A549 (cell line): ENCODE measurements around the gene GMCL2. TPM values are rescaled to one million over a fixed set of nuclear protein-coding genes. Genes with fewer than 3 reads are reported as not detected.

Source experiments
- ATAC-seq, 2 experiments: fragments of 200-7000 bp in 1 of 2; fragments of >200 bp in 1 of 2; cut with Nextera tagmentation in 1 of 2; cut with Tn5 transposase in 1 of 2; 3 replicates each; pipeline versions ENCODE4 v1.8.0 to v1.9.1; 2018 to 2020; ENCODE audit warnings: mild to moderate bottlenecking in 1 of 2, moderate library complexity in 1 of 2
- CTCF ChIA-PET: fragments of 300-600 bp; sonication (Branson Sonifier 250); formaldehyde crosslinking; extraction: SDS; loops from one replicate; lab custom pipeline; 2021; ENCODE audit warnings: antibody characterized with exemption, inconsistent platforms; lab: Yijun Ruan, JAX
- POLR2A ChIA-PET: fragments of 350-600 bp; formaldehyde crosslinking; extraction: SDS; loops from one replicate; lab custom pipeline; 2021; ENCODE audit warnings: antibody characterized with exemption, inconsistent platforms; lab: Yijun Ruan, JAX
- DNase-seq, 2 experiments: peaks; one replicate each; pipeline versions ENCODE4 v3.0.0 to v3.0.0-alpha.2; 2011 to 2016; ENCODE audit warnings: low read depth in 1 of 2, low spot score in 1 of 2
- FAIRE-seq: peaks from 2 replicates; lab custom pipeline; 2011; peaks lifted over from hg19 to GRCh38; lab: Jason Lieb, UNC
- H3K27ac ChIP-seq, 2 experiments: fragments of >200 bp; sonication (Bioruptor Twin); formaldehyde crosslinking; 3 replicates each; pipeline ENCODE4 v1.5.1; 2016 to 2017
- H3K4me1 ChIP-seq: fragments of >200 bp; sonication (Bioruptor Twin); formaldehyde crosslinking; 3 replicates; pipeline ENCODE4 v1.6.1; 2016
- H3K4me2 ChIP-seq: fragments of >200 bp; sonication (Bioruptor Twin); formaldehyde crosslinking; 3 replicates; pipeline ENCODE4 v1.6.1; 2016
- H3K4me3 ChIP-seq: fragments of >200 bp; sonication (Bioruptor Twin); formaldehyde crosslinking; 3 replicates; pipeline ENCODE4 v1.5.1; 2016
- H3K9me3 ChIP-seq: fragments of >200 bp; sonication (Bioruptor Twin); formaldehyde crosslinking; 3 replicates; pipeline ENCODE4 v1.6.1; 2016
- CBX8 ChIP-seq: fragments of 200-600 bp; sonication (generic); IDR thresholded peaks from 2 replicates; pipeline ENCODE4 v1.6.1; 2016
- CHD4 ChIP-seq: fragments of 200-600 bp; sonication (generic); IDR thresholded peaks from 2 replicates; pipeline ENCODE4 v1.6.1; 2016; ENCODE audit warnings: antibody characterized with exemption, mild to moderate bottlenecking, borderline replicate concordance
- E2F6 ChIP-seq: IDR thresholded peaks from 2 replicates; pipeline ENCODE4 v1.6.1; 2012; ENCODE audit warnings: low read depth, borderline replicate concordance
- EHF ChIP-seq: fragments of 250-450 bp; sonication (Bioruptor Pico); IDR thresholded peaks from 2 replicates; pipeline ENCODE4 v1.5.0; 2020; ENCODE audit warnings: mild to moderate bottlenecking
- EHMT2 ChIP-seq: fragments of 200-600 bp; sonication (generic); IDR thresholded peaks from 2 replicates; pipeline ENCODE4 v1.6.1; 2016; ENCODE audit warnings: antibody characterized with exemption, low read depth, mild to moderate bottlenecking, moderate library complexity
- ELK1 ChIP-seq: fragments of 150-350 bp; IDR thresholded peaks from 2 replicates; pipeline ENCODE4 v1.6.1; 2014; ENCODE audit warnings: low read depth, mild to moderate bottlenecking, low read length
- EP300 ChIP-seq, 2 experiments: fragments of >200 bp; sonication (Bioruptor Twin); formaldehyde crosslinking; IDR thresholded peaks; 2 replicates in 1 of 2; 3 replicates in 1 of 2; pipeline ENCODE4 v1.6.1; 2016 to 2017
- FOSL2 ChIP-seq, 2 experiments: fragments of 450-650 bp in 1 of 2; fragments of >200 bp in 1 of 2; sonication (Bioruptor Twin) in 1 of 2; formaldehyde crosslinking; IDR thresholded peaks; 2 replicates each; pipeline versions ENCODE4 v1.5.0 to v1.6.1; 2016 to 2020; ENCODE audit warnings: mild to moderate bottlenecking in 1 of 2, moderate library complexity in 1 of 2
- HDAC2 ChIP-seq: fragments of 200-600 bp; sonication (generic); IDR thresholded peaks from 2 replicates; pipeline ENCODE4 v1.6.1; 2016
- HES2 ChIP-seq: fragments of >200 bp; sonication (Bioruptor Twin); formaldehyde crosslinking; IDR thresholded peaks from 2 replicates; pipeline ENCODE4 v1.6.1; 2016
- HEYL ChIP-seq: fragments of 250-450 bp; sonication (Bioruptor Pico); IDR thresholded peaks from 2 replicates; pipeline ENCODE4 v1.8.0; 2021; ENCODE audit warnings: mild to moderate bottlenecking, moderate library complexity
- HOXB13 ChIP-seq: fragments of 250-450 bp; sonication (Bioruptor Pico); IDR thresholded peaks from 2 replicates; pipeline ENCODE4 v1.5.0; 2020; ENCODE audit warnings: low read depth, mild to moderate bottlenecking, moderate library complexity
- JUNB ChIP-seq: fragments of >200 bp; sonication (Bioruptor Twin); formaldehyde crosslinking; IDR thresholded peaks from 2 replicates; pipeline ENCODE4 v1.6.1; 2016
- KDM5A ChIP-seq: fragments of 200-600 bp; sonication (generic); IDR thresholded peaks from 2 replicates; pipeline ENCODE4 v1.6.1; 2016; ENCODE audit warnings: antibody characterized with exemption, mild to moderate bottlenecking
- MAX ChIP-seq: IDR thresholded peaks from 2 replicates; pipeline ENCODE4 v1.6.1; 2012
- MAZ ChIP-seq: fragments of 150-350 bp; IDR thresholded peaks from 2 replicates; pipeline ENCODE4 v1.6.1; 2014; ENCODE audit warnings: antibody characterized with exemption, low read depth, low read length, borderline replicate concordance
- MYC ChIP-seq: IDR thresholded peaks from 2 replicates; pipeline ENCODE4 v1.6.1; 2012; ENCODE audit warnings: mild to moderate bottlenecking, inconsistent platforms, low read length, improper control_type of control experiment, borderline replicate concordance
- NFE2L2 ChIP-seq: fragments of 150-350 bp; conservative IDR thresholded peaks from 2 replicates; pipeline ENCODE4 v1.6.1; 2014; ENCODE audit warnings: low read length
- NPAS2 ChIP-seq: fragments of 250-450 bp; sonication (Bioruptor Pico); IDR thresholded peaks from 2 replicates; pipeline ENCODE4 v1.8.0; 2022; ENCODE audit warnings: mild to moderate bottlenecking, moderate library complexity, borderline replicate concordance
- PHF8 ChIP-seq: fragments of 200-600 bp; sonication (generic); IDR thresholded peaks from 2 replicates; pipeline ENCODE4 v1.6.1; 2016; ENCODE audit warnings: low read depth, mild to moderate bottlenecking, antibody characterized with exemption, moderate library complexity, borderline replicate concordance
- POLR2A ChIP-seq: IDR thresholded peaks from 2 replicates; pipeline ENCODE4 v1.6.1; 2012; ENCODE audit warnings: mild to moderate bottlenecking, low read length
- RAD21 ChIP-seq, 2 experiments: fragments of >200 bp in 1 of 2; sonication (Bioruptor Twin) in 1 of 2; formaldehyde crosslinking in 1 of 2; IDR thresholded peaks in 1 of 2; conservative IDR thresholded peaks in 1 of 2; 2 replicates in 1 of 2; 3 replicates in 1 of 2; pipeline ENCODE4 v1.6.1; 2012 to 2018; ENCODE audit warnings: inconsistent platforms in 1 of 2
- RNF2 ChIP-seq: fragments of 200-600 bp; sonication (generic); IDR thresholded peaks from 2 replicates; pipeline ENCODE4 v1.6.1; 2016; ENCODE audit warnings: low read depth, mild to moderate bottlenecking, antibody characterized with exemption, moderate library complexity, borderline replicate concordance
- SREBF2 ChIP-seq: fragments of 450-650 bp; IDR thresholded peaks from 2 replicates; pipeline ENCODE4 v1.6.1; 2014; ENCODE audit warnings: mild to moderate bottlenecking, moderate library complexity
- TFCP2L1 ChIP-seq: fragments of 250-450 bp; sonication (Bioruptor Pico); IDR thresholded peaks from 2 replicates; pipeline ENCODE4 v1.5.0; 2021; ENCODE audit warnings: mild to moderate bottlenecking
- TP53 ChIP-seq: fragments of 250-450 bp; sonication (Bioruptor Pico); IDR thresholded peaks from 2 replicates; pipeline ENCODE4 v1.5.0; 2021; ENCODE audit warnings: mild to moderate bottlenecking, moderate library complexity
- USF2 ChIP-seq: fragments of 450-650 bp; IDR thresholded peaks from 2 replicates; pipeline ENCODE4 v1.6.1; 2014; ENCODE audit warnings: antibody characterized with exemption
- ZC3H11A ChIP-seq: fragments of 450-650 bp; IDR thresholded peaks from 2 replicates; pipeline ENCODE4 v1.6.1; 2014; ENCODE audit warnings: antibody characterized with exemption, mild to moderate bottlenecking
- ZFP36 ChIP-seq: fragments of 450-650 bp; IDR thresholded peaks from 2 replicates; pipeline ENCODE4 v1.6.1; 2014; ENCODE audit warnings: borderline replicate concordance; ENCODE audit not compliant: partially characterized antibody
- ZSCAN20 ChIP-seq: fragments of 250-450 bp; sonication (Bioruptor Pico); IDR thresholded peaks from 2 replicates; pipeline ENCODE4 v1.8.0; 2022; ENCODE audit warnings: mild to moderate bottlenecking, moderate library complexity
- WGBS: methylation state at CpG from one replicate; pipeline ENCODE4 v1.1.6; 2017; ENCODE audit errors: missing lambda C conversion rate; 5-methylcytosine and 5-hydroxymethylcytosine counted together
- polyA minus RNA-seq: library from RNA; depleted of rRNA, polyadenylated mRNA; stranded (reverse); fragments of >200 nt; gene quantifications from 2 replicates; pipeline ENCODE4 v1.2.3, GENCODE V29; 2011; rRNA and poly(A)+ RNA removed
- polyA plus RNA-seq, 4 experiments: library from polyadenylated mRNA; depleted of rRNA in 3 of 4; stranded (reverse); fragments of >200 nt; fragmentation: RNase III in 1 of 4; extraction: RNeasy Plus Mini Kit Qiagen cat#74134 plus additional on column Dnase treatment in 1 of 4; gene quantifications; 2 replicates in 3 of 4; 3 replicates in 1 of 4; pipeline ENCODE4 v1.2.3, GENCODE V29; 2011 to 2017

GMCL2 gene
- polyA plus RNA-seq (2011; rRNA removed): not detected in 2 replicates
- not detected in 2 replicates for polyA plus RNA-seq (2012; cell fraction: cytosol; rRNA removed)
- not detected in 2 replicates for polyA plus RNA-seq (2012; cell fraction: nucleus; rRNA removed)
- not detected in 3 replicates for polyA plus RNA-seq (2017; fragmentation: RNase III; extraction: RNeasy Plus Mini Kit Qiagen cat#74134 plus additional on column Dnase treatment)
- polyA minus RNA-seq: not detected in 2 replicates

- DNase-seq (no peak), ATAC-seq (no peak), FAIRE-seq (no peak)
- peaks cover under 1% of the 10 kb centered on the region; the same call in 1 of the 3 replicates for H3K9me3 ChIP-seq
- H3K4me2 ChIP-seq: no peak within 1 kb of the TSS
- ChIA-PET CTCF (no interaction called here), POLR2A (no interaction called here)
- no peak within 1 kb of the TSS for H3K4me3 ChIP-seq
- 89% methylated on average over 27 of the region's 27 CpGs for WGBS
- no peak within 1 kb of the TSS for H3K27ac ChIP-seq
- no peak for TF ChIP-seq TFCP2L1
- TF ChIP-seq EHMT2: no peak
- TF ChIP-seq HDAC2: no peak
- no peak for TF ChIP-seq NFE2L2
- no peak for TF ChIP-seq HES2
- TF ChIP-seq NPAS2 (CRISPR knock-in tag): no peak
- no peak for TF ChIP-seq ZSCAN20 (CRISPR knock-in tag)
- TF ChIP-seq RAD21 (conservative IDR thresholded peaks at IDR 0.05 in 1 of 2, IDR thresholded peaks at IDR 0.05 in 1 of 2): no peak
- no peak for TF ChIP-seq JUNB
- no peak for TF ChIP-seq POLR2A
- TF ChIP-seq USF2: no peak
- TF ChIP-seq KDM5A: no peak
- TF ChIP-seq MAX: no peak
- TF ChIP-seq CBX8: no peak
- H3K4me1 ChIP-seq: no peaks in the 10 kb centered on the region
Measured at GRCh38 chr5:178187014-178187413, at the start of gene GMCL2. Gene GMCL2, minus strand, starts transcription at chr5:178187371. Its CDS starts 72 bp downstream, at chr5:178187299.

GRCh38 chr5:178236679-178237078 is 49.5 kb upstream of the GMCL2 start:
- ChIA-PET POLR2A (no interaction called here), CTCF (no interaction called here)
- no peaks in the 10 kb centered on the region for H3K9me3 ChIP-seq
- H3K27ac ChIP-seq: no peak overlapping the region
- H3K4me1 ChIP-seq: peaks cover 4% of the 10 kb centered on the region; the same call in 1 of the 3 replicates
- H3K4me2 ChIP-seq: no peak overlapping the region
- WGBS: 47% methylated on average over 4 of the region's 4 CpGs
- no peak overlapping the region for H3K4me3 ChIP-seq
- peak; percentile 60 for TF ChIP-seq USF2
- no peak for TF ChIP-seq MAZ
- FAIRE-seq (no peak), ATAC-seq (no peak), DNase-seq (no peak)

GRCh38 chr5:178236126-178236525 is 49.0 kb upstream of the GMCL2 start:
- H3K4me1 ChIP-seq: peaks cover 9% of the 10 kb centered on the region
- ATAC-seq: no peak
- no peak for TF ChIP-seq CHD4
- TF ChIP-seq HES2: no peak
- no peak for TF ChIP-seq HEYL
- TF ChIP-seq TP53: no peak
- no peak for TF ChIP-seq HOXB13 (CRISPR knock-in tag)
- no peak for TF ChIP-seq ELK1
- no peak for TF ChIP-seq EHMT2
- TF ChIP-seq EHF: no peak
- TF ChIP-seq ZC3H11A: no peak
- no peak for TF ChIP-seq SREBF2
- no peak for TF ChIP-seq EP300 (IDR thresholded peaks at IDR 0.05)
- TF ChIP-seq FOSL2 (IDR thresholded peaks at IDR 0.05): no peak
- TF ChIP-seq FOSL2 (CRISPR knock-in tag; IDR thresholded peaks at IDR 0.05): no peak
- no peak for TF ChIP-seq E2F6
- TF ChIP-seq RNF2: no peak
- no peak for TF ChIP-seq PHF8
- TF ChIP-seq MYC: no peak
- no peak for TF ChIP-seq ZFP36
- no peak for TF ChIP-seq USF2

More at GRCh38 chr5:178236126-178236525, 49.0 kb upstream of the GMCL2 start:
- DNase-seq (no peak), FAIRE-seq (no peak)
- WGBS: 93% methylated on average over 9 of the region's 9 CpGs
- H3K9me3 ChIP-seq: no peaks in the 10 kb centered on the region
- no peak overlapping the region for H3K4me3 ChIP-seq
- no peak overlapping the region for H3K4me2 ChIP-seq
- CTCF ChIA-PET: interaction anchor here (0.7 kb wide), 1 partner anchor 20 kb away, joined by 5 read pairs; no protein-coding TSS in a partner anchor
- POLR2A ChIA-PET: no interaction called here
- H3K27ac ChIP-seq: no peak overlapping the region
